Measurements from ENCODE around the gene HMGCS1.
A peak's percentile ranks its signal among the peaks of the same experiment; 100 is the strongest.

Gene HMGCS1

DNA sequence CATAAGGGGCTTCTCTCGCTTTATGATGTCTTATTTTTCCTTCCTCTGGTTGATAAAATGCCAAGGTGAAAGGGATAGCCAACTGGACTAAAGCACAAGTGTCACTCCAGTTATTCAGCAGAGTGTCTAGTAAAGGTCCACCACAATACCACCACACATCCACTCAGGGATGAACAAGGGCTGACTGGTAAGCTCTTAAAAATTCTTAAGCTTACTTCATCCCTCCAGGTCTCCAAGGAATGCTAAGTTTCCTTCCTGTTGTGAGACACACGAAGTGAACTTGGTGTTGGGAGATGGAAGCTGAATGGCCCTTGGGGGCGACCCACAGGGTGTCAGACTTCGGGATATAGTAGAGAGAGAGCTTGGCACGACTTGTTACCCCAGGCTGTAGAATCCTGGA lies 3.2 kb upstream of the HMGCS1 start:
- no peaks in the 10 kb centered on the region for H3K27me3 ChIP-seq (replicated peaks)
- H3K4me3 ChIP-seq (ENCODE audit: low read depth, low read length): no peak overlapping the region
- DNase-seq: no peak
- in situ Hi-C loops (cut with HindIII; ENCODE audit: low pct_ligation_motif_present, low sequenced_read_pairs): no loop called here
- TF ChIP-seq, protein P1, sequence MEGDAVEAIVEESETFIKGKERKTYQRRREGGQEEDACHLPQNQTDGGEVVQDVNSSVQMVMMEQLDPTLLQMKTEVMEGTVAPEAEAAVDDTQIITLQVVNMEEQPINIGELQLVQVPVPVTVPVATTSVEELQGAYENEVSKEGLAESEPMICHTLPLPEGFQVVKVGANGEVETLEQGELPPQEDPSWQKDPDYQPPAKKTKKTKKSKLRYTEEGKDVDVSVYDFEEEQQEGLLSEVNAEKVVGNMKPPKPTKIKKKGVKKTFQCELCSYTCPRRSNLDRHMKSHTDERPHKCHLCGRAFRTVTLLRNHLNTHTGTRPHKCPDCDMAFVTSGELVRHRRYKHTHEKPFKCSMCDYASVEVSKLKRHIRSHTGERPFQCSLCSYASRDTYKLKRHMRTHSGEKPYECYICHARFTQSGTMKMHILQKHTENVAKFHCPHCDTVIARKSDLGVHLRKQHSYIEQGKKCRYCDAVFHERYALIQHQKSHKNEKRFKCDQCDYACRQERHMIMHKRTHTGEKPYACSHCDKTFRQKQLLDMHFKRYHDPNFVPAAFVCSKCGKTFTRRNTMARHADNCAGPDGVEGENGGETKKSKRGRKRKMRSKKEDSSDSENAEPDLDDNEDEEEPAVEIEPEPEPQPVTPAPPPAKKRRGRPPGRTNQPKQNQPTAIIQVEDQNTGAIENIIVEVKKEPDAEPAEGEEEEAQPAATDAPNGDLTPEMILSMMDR (IDR thresholded peaks at IDR 0.05; ENCODE audit: low read depth, low read length, missing control alignments): no peak
- no peak overlapping the region for H3K27ac ChIP-seq
- H3K36me3 ChIP-seq (replicated peaks): peaks cover 2% of the 10 kb centered on the region

DNA sequence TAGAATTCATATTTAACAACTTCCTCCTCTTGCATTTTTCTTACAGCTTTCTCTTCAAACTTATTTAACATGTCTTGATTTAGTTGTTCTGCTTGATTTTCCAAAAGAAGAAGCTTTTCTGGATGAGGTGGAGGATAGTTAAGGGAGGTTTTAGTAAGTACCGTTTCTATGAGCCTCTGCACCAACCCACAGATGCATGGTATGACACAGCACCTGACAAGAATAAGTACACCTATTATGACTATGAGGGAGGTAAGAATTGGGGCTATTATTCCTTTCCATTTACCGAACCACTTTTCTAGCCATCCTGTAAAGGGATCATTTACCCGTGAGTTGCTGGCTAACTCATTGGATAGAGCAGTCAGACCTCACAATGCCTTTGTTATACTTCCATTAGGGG lies 2.5 kb upstream of the HMGCS1 start:
- Histone ChIP-seq H3K27me3 (replicated peaks) (no peaks in the 10 kb centered on the region), H3K4me3 (ENCODE audit: low read depth, low read length) (no peak overlapping the region), H3K36me3 (replicated peaks) (peaks cover 2% of the 10 kb centered on the region), H3K27ac (no peak overlapping the region)
- in situ Hi-C loops (cut with HindIII; ENCODE audit: low pct_ligation_motif_present, low sequenced_read_pairs): no loop called here
- DNase-seq: no peak
- TF ChIP-seq, protein P1 (IDR thresholded peaks at IDR 0.05; ENCODE audit: low read depth, low read length, missing control alignments): no peak

DNA sequence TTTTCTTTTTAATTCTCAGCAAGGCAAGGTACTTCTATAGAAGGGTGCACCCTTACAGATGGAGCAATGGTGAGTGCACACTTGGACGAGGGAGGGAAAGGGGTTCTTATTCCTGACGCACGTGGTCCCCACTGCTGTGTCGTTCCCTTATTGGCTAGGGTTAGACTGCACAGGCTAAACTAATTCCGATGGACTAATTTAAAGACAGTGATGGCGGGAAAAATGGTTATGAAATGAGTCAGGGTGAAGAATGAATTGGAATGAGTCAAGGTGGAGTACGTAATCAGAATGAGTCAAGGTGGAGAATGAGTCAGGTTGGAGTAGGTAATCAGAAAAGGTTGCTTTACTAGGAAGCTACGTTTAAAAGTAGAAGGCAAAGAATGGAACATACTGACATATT lies 2.1 kb upstream of the HMGCS1 start:
- H3K36me3 ChIP-seq (replicated peaks): peaks cover 2% of the 10 kb centered on the region
- H3K4me3 ChIP-seq (ENCODE audit: low read depth, low read length): no peak overlapping the region
- TF ChIP-seq, protein P1 (IDR thresholded peaks at IDR 0.05; ENCODE audit: low read depth, low read length, missing control alignments): no peak
- no peak overlapping the region for H3K27ac ChIP-seq
- in situ Hi-C loops (cut with HindIII; ENCODE audit: low pct_ligation_motif_present, low sequenced_read_pairs): no loop called here
- no peaks in the 10 kb centered on the region for H3K27me3 ChIP-seq (replicated peaks)
- peak; percentile 9 for DNase-seq

DNA sequence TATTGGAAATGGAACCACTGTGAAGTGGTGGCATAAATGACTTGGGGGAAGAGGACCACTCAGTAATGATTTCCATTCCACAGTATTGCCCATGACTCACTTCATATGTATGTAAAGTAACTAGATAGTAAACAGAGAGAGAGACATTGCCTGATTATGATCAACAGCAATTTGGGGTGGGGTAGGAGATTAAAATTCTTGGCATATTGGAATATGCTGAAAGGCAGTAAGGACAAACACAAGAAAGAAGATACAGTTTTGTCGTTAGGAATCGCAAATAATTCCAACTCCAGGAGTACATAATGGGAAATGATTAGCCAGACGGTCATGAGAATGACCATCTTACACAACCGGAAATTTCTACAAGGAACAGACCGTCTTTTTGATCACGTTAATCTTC lies 1.5 kb upstream of the HMGCS1 start:
- in situ Hi-C loops (cut with HindIII; ENCODE audit: low pct_ligation_motif_present, low sequenced_read_pairs): no loop called here
- DNase-seq: no peak

DNA sequence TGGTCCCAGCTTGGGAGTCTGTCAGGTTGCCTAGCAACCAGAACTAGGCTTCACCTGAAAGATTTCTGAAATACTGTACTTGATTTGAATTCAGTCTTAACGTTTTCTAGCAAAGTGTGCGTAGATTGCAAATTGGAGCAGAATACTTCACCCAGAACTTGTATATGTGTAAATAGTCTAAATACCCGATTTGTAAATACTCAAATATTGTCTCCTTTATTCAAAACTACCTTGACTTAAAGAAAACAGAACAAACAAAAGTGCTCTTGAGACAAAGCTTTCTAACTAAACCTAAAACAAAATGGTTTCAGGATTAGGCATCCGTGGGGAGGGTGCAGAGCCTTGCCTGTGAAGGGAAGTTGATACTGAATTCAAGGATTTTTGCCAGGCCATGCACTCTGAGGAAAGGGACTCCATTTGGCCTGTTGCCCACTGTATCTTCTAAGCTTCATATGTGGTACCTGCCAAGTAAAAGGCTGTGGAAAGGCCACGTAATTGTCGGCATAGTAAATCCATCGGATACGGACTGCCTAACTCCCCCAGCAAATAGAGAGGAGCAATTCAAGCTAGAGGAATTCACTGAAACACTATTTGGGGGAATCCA lies 744 bp upstream of the HMGCS1 start:
- in situ Hi-C loops (cut with HindIII; ENCODE audit: low pct_ligation_motif_present, low sequenced_read_pairs): no loop called here
- Histone ChIP-seq H3K4me3 (ENCODE audit: low read depth, low read length) (no peak overlapping the region), H3K27me3 (replicated peaks) (no peaks in the 10 kb centered on the region)

More for the DNA sequence above, 1.5 kb upstream of the HMGCS1 start:
- Histone ChIP-seq H3K4me3 (ENCODE audit: low read depth, low read length) (no peak overlapping the region), H3K27ac (no peak overlapping the region), H3K36me3 (replicated peaks) (peaks cover 2% of the 10 kb centered on the region), H3K27me3 (replicated peaks) (no peaks in the 10 kb centered on the region)
- TF ChIP-seq, protein P1 (IDR thresholded peaks at IDR 0.05; ENCODE audit: low read depth, low read length, missing control alignments): no peak

More for the DNA sequence above, 744 bp upstream of the HMGCS1 start:
- Histone ChIP-seq H3K36me3 (replicated peaks) (peaks cover 2% of the 10 kb centered on the region), H3K27ac (peak overlapping the region; percentile 72)
- TF ChIP-seq, protein P1 (IDR thresholded peaks at IDR 0.05; ENCODE audit: low read depth, low read length, missing control alignments): no peak
- DNase-seq: no peak

All from brain microvascular endothelial cell (primary cell).